ENCODE results near the gene ST8SIA1. TPM values are rescaled to one million over a fixed set of nuclear protein-coding genes. Genes with fewer than 3 reads are reported as not detected.
A peak's percentile ranks its signal among the peaks of the same experiment; 100 is the strongest.

The ST8SIA1 gene
- total and polyA plus RNA-seq, 3 experiments from 2014 or later: 4.5 to 11.4 (median 10.2) TPM

DNA sequence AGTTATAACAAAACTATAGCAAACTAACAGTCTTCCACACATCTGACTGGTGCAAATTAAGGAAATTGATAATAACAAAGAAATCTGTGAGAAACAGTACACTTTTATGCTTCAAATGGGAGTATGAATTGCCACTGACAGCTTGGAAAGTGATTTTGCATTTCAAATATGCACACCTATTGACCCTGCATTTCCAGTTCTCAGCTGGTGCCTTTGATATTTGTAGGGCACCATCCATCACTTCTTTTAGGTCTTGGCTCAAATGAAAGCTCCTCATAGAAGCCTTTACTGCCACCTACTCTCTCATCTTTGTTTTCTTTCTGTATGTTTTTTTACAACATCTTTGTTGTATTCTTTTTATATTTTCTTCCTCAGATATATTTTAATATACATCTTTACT is 125.1 kb downstream of the ST8SIA1 start:
- H3K4me3 Mint-ChIP-seq: no peak overlapping the region
- Histone ChIP-seq H3K4me1 (ENCODE audit: insufficient read depth, low read length) (no peaks in the 10 kb centered on the region), H3K27ac (ENCODE audit: low read depth, low read length) (no peak overlapping the region), H3K9me3 (ENCODE audit: low read length) (no peaks in the 10 kb centered on the region), H3K27me3 (ENCODE audit: insufficient read depth, low read length, poor library complexity, severe bottlenecking) (no peaks in the 10 kb centered on the region), H3K4me3 (ENCODE audit: low read length) (no peak overlapping the region), H3K36me3 (ENCODE audit: insufficient read depth, low read length) (no peaks in the 10 kb centered on the region)
- H3K9me3 Mint-ChIP-seq: peaks cover 0 to under 1% (median under 1%) of the 10 kb centered on the region in 5 donors
- no peak for DNase-seq
- H3K4me1 Mint-ChIP-seq: peaks cover 0 to 23% (median 6%) of the 10 kb centered on the region in 3 donors
- H3K36me3 Mint-ChIP-seq: peaks cover 3 to 11% (median 7%) of the 10 kb centered on the region in 3 donors
- H3K27me3 Mint-ChIP-seq: no peaks in the 10 kb centered on the region
- no peak overlapping the region for H3K27ac Mint-ChIP-seq
- ChIA-PET CTCF (no interaction called here), POLR2A (no interaction called here)

DNA sequence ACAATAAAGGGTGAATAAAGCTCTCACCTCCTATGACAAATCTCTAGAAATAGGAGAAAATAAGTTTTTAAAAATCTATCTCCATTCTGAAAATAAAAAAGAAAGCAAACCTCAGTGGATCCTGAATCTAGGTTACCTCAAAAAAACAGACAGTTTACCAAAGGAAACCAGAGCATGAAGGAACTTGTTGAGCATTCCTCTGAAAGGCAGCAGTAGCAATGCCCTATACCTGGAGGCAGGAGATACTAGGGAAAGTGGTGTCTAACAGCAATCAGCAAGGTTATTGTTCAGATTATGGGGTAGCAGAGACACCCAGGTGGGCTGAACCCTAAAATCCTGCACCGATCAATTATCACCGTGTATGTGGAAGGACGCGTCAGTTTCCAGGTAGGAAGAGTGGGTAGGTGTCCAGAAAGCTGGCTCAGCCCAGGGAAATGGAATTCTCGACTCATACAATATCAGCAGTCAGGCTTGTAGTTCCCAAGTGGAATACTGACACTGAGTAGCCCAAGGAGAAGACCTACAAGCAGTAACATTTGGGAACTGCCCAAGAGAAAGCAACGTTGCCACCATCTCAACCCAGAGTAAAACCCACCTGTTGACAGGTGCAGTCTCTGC is 128.3 kb downstream of the ST8SIA1 start:
- H3K27me3 ChIP-seq (ENCODE audit: insufficient read depth, low read length, poor library complexity, severe bottlenecking): no peaks in the 10 kb centered on the region
- ChIA-PET POLR2A (no interaction called here), CTCF (no interaction called here)
- Mint-ChIP-seq H3K9me3 (peaks cover 0 to 7% (median 6%) of the 10 kb centered on the region in 5 donors), H3K27me3 (no peaks in the 10 kb centered on the region), H3K27ac (peak overlapping the region in 1 of 8 donors; percentile 5), H3K4me1 (peaks cover 0 to 19% (median 6%) of the 10 kb centered on the region in 3 donors), H3K4me3 (no peak overlapping the region), H3K36me3 (peaks cover 16 to 36% (median 20%) of the 10 kb centered on the region in 3 donors)
- H3K27ac ChIP-seq (ENCODE audit: low read depth, low read length): no peak overlapping the region
- H3K9me3 ChIP-seq (ENCODE audit: low read length): no peaks in the 10 kb centered on the region
- no peaks in the 10 kb centered on the region for H3K4me1 ChIP-seq (ENCODE audit: insufficient read depth, low read length)
- peak in 1 of 5 donors; percentile 16 for DNase-seq
- no peak overlapping the region for H3K4me3 ChIP-seq (ENCODE audit: low read length)
- no peaks in the 10 kb centered on the region for H3K36me3 ChIP-seq (ENCODE audit: insufficient read depth, low read length)

DNA sequence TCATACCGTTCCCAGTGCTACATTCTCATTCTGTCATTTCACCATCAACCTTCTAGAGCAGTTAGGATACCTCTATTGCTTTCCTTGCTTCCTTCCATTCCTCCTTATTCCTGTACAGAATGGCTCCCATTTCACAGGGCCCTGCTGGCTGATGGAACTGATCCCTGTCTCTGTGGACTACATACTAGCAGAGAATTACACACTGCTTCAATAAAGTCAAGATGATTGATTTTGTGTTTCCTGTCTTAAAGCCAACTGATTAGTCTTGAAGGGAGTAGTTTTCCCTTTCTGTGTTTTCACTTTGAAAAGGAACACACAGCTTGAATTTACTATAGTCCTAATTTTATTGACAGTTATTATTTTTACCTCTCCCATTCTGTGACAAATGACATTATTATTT is 130.1 kb downstream of the ST8SIA1 start:
- Histone ChIP-seq H3K9me3 (ENCODE audit: low read length) (no peaks in the 10 kb centered on the region), H3K4me3 (ENCODE audit: low read length) (no peak overlapping the region), H3K4me1 (ENCODE audit: insufficient read depth, low read length) (no peaks in the 10 kb centered on the region), H3K27ac (ENCODE audit: low read depth, low read length) (no peak overlapping the region), H3K36me3 (ENCODE audit: insufficient read depth, low read length) (no peaks in the 10 kb centered on the region), H3K27me3 (ENCODE audit: insufficient read depth, low read length, poor library complexity, severe bottlenecking) (no peaks in the 10 kb centered on the region)
- CTCF ChIA-PET: no interaction called here
- Mint-ChIP-seq H3K27ac (no peak overlapping the region), H3K27me3 (no peaks in the 10 kb centered on the region), H3K4me1 (peaks cover 0 to 14% (median 0%) of the 10 kb centered on the region in 3 donors), H3K36me3 (peaks cover 16 to 47% (median 22%) of the 10 kb centered on the region in 3 donors), H3K4me3 (no peak overlapping the region), H3K9me3 (peaks cover 0 to 7% (median 6%) of the 10 kb centered on the region in 5 donors)
- POLR2A ChIA-PET: interaction anchor here (0.6 kb wide), 1 partner anchor 41 kb away, joined by 4 read pairs; no protein-coding TSS in a partner anchor
- no peak for DNase-seq

- peaks cover 0 to 7% (median 6%) of the 10 kb centered on the region in 5 donors for H3K9me3 Mint-ChIP-seq
- no peak overlapping the region for H3K27ac Mint-ChIP-seq
- Histone ChIP-seq H3K27ac (ENCODE audit: low read depth, low read length) (no peak overlapping the region), H3K4me1 (ENCODE audit: insufficient read depth, low read length) (no peaks in the 10 kb centered on the region), H3K9me3 (ENCODE audit: low read length) (no peaks in the 10 kb centered on the region), H3K4me3 (ENCODE audit: low read length) (no peak overlapping the region), H3K27me3 (ENCODE audit: insufficient read depth, low read length, poor library complexity, severe bottlenecking) (no peaks in the 10 kb centered on the region), H3K36me3 (ENCODE audit: insufficient read depth, low read length) (no peaks in the 10 kb centered on the region)
- H3K4me3 Mint-ChIP-seq: no peak overlapping the region
- no peak for DNase-seq
- peaks cover 16 to 48% (median 22%) of the 10 kb centered on the region in 3 donors for H3K36me3 Mint-ChIP-seq
- H3K4me1 Mint-ChIP-seq: peaks cover 0 to 8% (median 0%) of the 10 kb centered on the region in 3 donors
- CTCF ChIA-PET: no interaction called here
- POLR2A ChIA-PET: interaction anchor here (0.5 kb wide), 1 partner anchor 63 kb away, joined by 4 read pairs; no protein-coding TSS in a partner anchor
- no peaks in the 10 kb centered on the region for H3K27me3 Mint-ChIP-seq
These were observed 131.7 kb downstream of the ST8SIA1 start for GRCh38 chr12:22202847-22203246.

DNA sequence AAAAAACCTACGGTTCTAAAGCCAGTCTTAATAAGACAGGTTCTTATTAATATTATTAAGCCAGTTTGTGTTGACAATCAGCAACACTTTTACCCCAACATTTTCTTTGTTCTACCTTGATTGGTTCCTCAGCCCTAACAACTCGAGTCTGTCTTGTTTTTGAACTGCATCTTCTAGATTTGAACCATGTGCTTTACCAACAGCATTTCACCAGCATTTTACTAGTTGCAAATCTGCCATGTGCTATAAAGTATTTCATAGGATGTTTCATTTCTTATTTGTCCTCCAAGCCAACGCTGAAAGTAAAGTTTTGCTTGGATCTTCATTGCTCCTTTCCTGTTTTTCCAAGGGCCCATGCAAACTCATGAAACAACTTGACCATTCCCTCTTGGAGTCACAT is 133.4 kb downstream of the ST8SIA1 start:
- H3K27ac Mint-ChIP-seq: no peak overlapping the region
- no peaks in the 10 kb centered on the region for H3K27me3 Mint-ChIP-seq
- no peaks in the 10 kb centered on the region for H3K4me1 Mint-ChIP-seq
- Histone ChIP-seq H3K27me3 (ENCODE audit: insufficient read depth, low read length, poor library complexity, severe bottlenecking) (no peaks in the 10 kb centered on the region), H3K27ac (ENCODE audit: low read depth, low read length) (no peak overlapping the region), H3K9me3 (ENCODE audit: low read length) (no peaks in the 10 kb centered on the region), H3K36me3 (ENCODE audit: insufficient read depth, low read length) (no peaks in the 10 kb centered on the region), H3K4me1 (ENCODE audit: insufficient read depth, low read length) (no peaks in the 10 kb centered on the region), H3K4me3 (ENCODE audit: low read length) (no peak overlapping the region)
- no peak overlapping the region for H3K4me3 Mint-ChIP-seq
- POLR2A ChIA-PET: no interaction called here
- peaks cover 0 to 7% (median 6%) of the 10 kb centered on the region in 5 donors for H3K9me3 Mint-ChIP-seq
- CTCF ChIA-PET: no interaction called here
- H3K36me3 Mint-ChIP-seq: peaks cover 16 to 45% (median 22%) of the 10 kb centered on the region in 3 donors
- no peak for DNase-seq

- no peak overlapping the region for H3K4me3 ChIP-seq (ENCODE audit: low read length)
- H3K27me3 Mint-ChIP-seq: no peaks in the 10 kb centered on the region
- no peaks in the 10 kb centered on the region for H3K27me3 ChIP-seq (ENCODE audit: insufficient read depth, low read length, poor library complexity, severe bottlenecking)
- H3K27ac ChIP-seq (ENCODE audit: low read depth, low read length): no peak overlapping the region
- H3K9me3 Mint-ChIP-seq: no peaks in the 10 kb centered on the region
- peak overlapping the region in 1 of 8 donors; percentile 30 for H3K27ac Mint-ChIP-seq
- ChIA-PET CTCF (no interaction called here), POLR2A (no interaction called here)
- no peaks in the 10 kb centered on the region for H3K4me1 Mint-ChIP-seq
- no peak for DNase-seq
- no peaks in the 10 kb centered on the region for H3K36me3 ChIP-seq (ENCODE audit: insufficient read depth, low read length)
- H3K4me1 ChIP-seq (ENCODE audit: insufficient read depth, low read length): no peaks in the 10 kb centered on the region
- H3K4me3 Mint-ChIP-seq: no peak overlapping the region
- peaks cover 0 to 12% (median 2%) of the 10 kb centered on the region in 3 donors for H3K36me3 Mint-ChIP-seq
- no peaks in the 10 kb centered on the region for H3K9me3 ChIP-seq (ENCODE audit: low read length)
These were observed 138.3 kb downstream of the ST8SIA1 start for GRCh38 chr12:22196236-22196635.

- ChIA-PET POLR2A (no interaction called here), CTCF (interaction anchor here (1.0 kb wide), 1 partner anchor 144 kb away, joined by 3 read pairs; no protein-coding TSS in a partner anchor)
- Histone ChIP-seq H3K36me3 (ENCODE audit: insufficient read depth, low read length) (no peaks in the 10 kb centered on the region), H3K27me3 (ENCODE audit: insufficient read depth, low read length, poor library complexity, severe bottlenecking) (no peaks in the 10 kb centered on the region), H3K4me3 (ENCODE audit: low read length) (no peak overlapping the region), H3K4me1 (ENCODE audit: insufficient read depth, low read length) (no peaks in the 10 kb centered on the region), H3K27ac (ENCODE audit: low read depth, low read length) (no peak overlapping the region), H3K9me3 (ENCODE audit: low read length) (no peaks in the 10 kb centered on the region)
- Mint-ChIP-seq H3K4me1 (no peaks in the 10 kb centered on the region), H3K9me3 (no peaks in the 10 kb centered on the region), H3K27ac (peak overlapping the region in 1 of 8 donors; percentile 48), H3K4me3 (no peak overlapping the region), H3K27me3 (no peaks in the 10 kb centered on the region), H3K36me3 (no peaks in the 10 kb centered on the region)
- no peak for DNase-seq
These were observed 143.5 kb downstream of the ST8SIA1 start for GRCh38 chr12:22190969-22191368.

- Histone ChIP-seq H3K4me3 (ENCODE audit: low read length) (no peak overlapping the region), H3K36me3 (ENCODE audit: insufficient read depth, low read length) (no peaks in the 10 kb centered on the region), H3K27me3 (ENCODE audit: insufficient read depth, low read length, poor library complexity, severe bottlenecking) (no peaks in the 10 kb centered on the region), H3K9me3 (ENCODE audit: low read length) (no peaks in the 10 kb centered on the region), H3K4me1 (ENCODE audit: insufficient read depth, low read length) (no peaks in the 10 kb centered on the region), H3K27ac (ENCODE audit: low read depth, low read length) (no peak overlapping the region)
- Mint-ChIP-seq H3K4me1 (no peaks in the 10 kb centered on the region), H3K4me3 (no peak overlapping the region), H3K36me3 (no peaks in the 10 kb centered on the region), H3K9me3 (no peaks in the 10 kb centered on the region), H3K27ac (no peak overlapping the region), H3K27me3 (no peaks in the 10 kb centered on the region)
- CTCF ChIA-PET: no interaction called here
- no peak for DNase-seq
- POLR2A ChIA-PET: no interaction called here
These were observed 146.1 kb downstream of the ST8SIA1 start for GRCh38 chr12:22188431-22188830.

All from CD8-positive, alpha-beta memory T cell (primary cell).